CD14-positive monocyte (primary cell): ENCODE results near the gene PRORP. TPM values are rescaled to one million over a fixed set of nuclear protein-coding genes. Genes with fewer than 3 reads are reported as not detected.

ENCODE experiments used
- DNase-seq, 3 donors: peaks; one replicate each; pipeline ENCODE4 v3.0.0-alpha.2; 2011 to 2022
- H2AFZ ChIP-seq: 2 replicates; pipeline ENCODE4 v1.6.0; 2012; ENCODE audit warnings: mild to moderate bottlenecking, low read depth, low read length, inconsistent platforms; ENCODE audit not compliant: insufficient read depth, poor library complexity, severe bottlenecking
- H3K27ac ChIP-seq, 2 donors: 1 replicate in 1 of 2; 2 replicates in 1 of 2; pipeline ENCODE4 v1.5.1; 2012 to 2013; ENCODE audit warnings: low read length in 2 of 2, control low read depth in 1 of 2, inconsistent platforms in 1 of 2, low read depth in 1 of 2, mild to moderate bottlenecking in 1 of 2
- H3K27me3 ChIP-seq, 2 donors: one replicate each; pipeline versions ENCODE4 v1.6.0 to v1.6.1; 2011 to 2013; ENCODE audit warnings: low read length in 2 of 2; ENCODE audit not compliant: control insufficient read depth in 2 of 2, insufficient read depth in 2 of 2
- H3K36me3 ChIP-seq, 2 donors: replicated peaks in 1 of 2; 1 replicate in 1 of 2; 2 replicates in 1 of 2; pipeline versions ENCODE4 v1.5.1 to v1.6.1; 2012 to 2013; ENCODE audit warnings: low read length in 2 of 2, control low read depth in 1 of 2, inconsistent platforms in 1 of 2, mild to moderate bottlenecking in 1 of 2; ENCODE audit not compliant: insufficient read depth in 2 of 2, control insufficient read depth in 1 of 2
- H3K4me1 ChIP-seq, 2 donors: 1 replicate in 1 of 2; 2 replicates in 1 of 2; pipeline versions ENCODE4 v1.5.1 to v1.6.1; 2012 to 2013; ENCODE audit warnings: low read length in 2 of 2, control low read depth in 1 of 2, inconsistent platforms in 1 of 2, mild to moderate bottlenecking in 1 of 2, moderate library complexity in 1 of 2; ENCODE audit not compliant: insufficient read depth in 2 of 2, control insufficient read depth in 1 of 2
- H3K4me2 ChIP-seq: replicated peaks from 2 replicates; pipeline ENCODE3; 2012; ENCODE audit warnings: low read length, moderate library complexity, mild to moderate bottlenecking; ENCODE audit not compliant: poor library complexity, severe bottlenecking; ENCODE audit errors: extremely low read depth
- H3K4me3 ChIP-seq, 3 experiments: fragments of 200-600 bp in 1 of 3; sonication (generic) in 1 of 3; replicated peaks in 1 of 3; 1 replicate in 2 of 3; 2 replicates in 1 of 3; pipeline ENCODE4 v1.5.1; 2011 to 2013; ENCODE audit warnings: low read length in 3 of 3, mild to moderate bottlenecking in 3 of 3, control low read depth in 2 of 3, low read depth in 2 of 3, inconsistent platforms in 1 of 3, moderate library complexity in 1 of 3
- H3K79me2 ChIP-seq: 2 replicates; pipeline ENCODE4 v1.6.0; 2012; ENCODE audit warnings: mild to moderate bottlenecking, control low read depth, inconsistent platforms, low read length, moderate library complexity; ENCODE audit not compliant: insufficient read depth
- H3K9ac ChIP-seq: 2 replicates; pipeline ENCODE4 v1.6.0; 2017; ENCODE audit warnings: low read length, mild to moderate bottlenecking; ENCODE audit not compliant: insufficient read depth, poor library complexity, severe bottlenecking
- H3K9me3 ChIP-seq, 2 donors: replicated peaks in 1 of 2; 1 replicate in 1 of 2; 2 replicates in 1 of 2; pipeline versions ENCODE4 v1.5.1 to v1.6.1; 2012 to 2013; ENCODE audit warnings: low read length in 2 of 2, control low read depth in 1 of 2; ENCODE audit not compliant: control insufficient read depth in 1 of 2, insufficient read depth in 1 of 2
- H4K20me1 ChIP-seq: 2 replicates; pipeline ENCODE4 v1.6.0; 2012; ENCODE audit warnings: mild to moderate bottlenecking, low read length, control low read depth, moderate library complexity; ENCODE audit not compliant: insufficient read depth
- H3K27ac Mint-ChIP-seq, 7 donors: one replicate each; pipeline ENCODE4 v1.8.0; 2020; ENCODE audit warnings: mild to moderate bottlenecking in 7 of 7, mixed read lengths in 7 of 7, moderate library complexity in 6 of 7, inconsistent platforms in 2 of 7
- H3K27me3 Mint-ChIP-seq, 3 donors: one replicate each; pipeline ENCODE4 v1.8.0; 2021 to 2022; ENCODE audit warnings: low read depth in 3 of 3, mild to moderate bottlenecking in 3 of 3, mixed read lengths in 3 of 3, moderate library complexity in 3 of 3, inconsistent platforms in 1 of 3
- H3K36me3 Mint-ChIP-seq, 2 donors: one replicate each; pipeline ENCODE4 v1.8.0; 2020; ENCODE audit warnings: mixed read lengths in 2 of 2, inconsistent platforms in 1 of 2, mild to moderate bottlenecking in 1 of 2
- H3K4me1 Mint-ChIP-seq: one replicate; pipeline ENCODE4 v1.8.0; 2020; ENCODE audit warnings: mild to moderate bottlenecking, mixed read lengths
- H3K4me3 Mint-ChIP-seq, 2 donors: one replicate each; pipeline ENCODE4 v1.8.0; 2020; ENCODE audit warnings: mild to moderate bottlenecking in 2 of 2, mixed read lengths in 2 of 2, moderate library complexity in 1 of 2
- H3K9me3 Mint-ChIP-seq, 7 donors: one replicate each; pipeline ENCODE4 v1.8.0; 2020 to 2022; ENCODE audit warnings: mixed read lengths in 7 of 7, mild to moderate bottlenecking in 6 of 7, moderate library complexity in 6 of 7, inconsistent platforms in 2 of 7
- WGBS: methylation state at CpG from one replicate; pipeline ENCODE4 v1.1.5; 2013; ENCODE audit warnings: missing lambda C conversion rate; ENCODE audit not compliant: insufficient coverage; 5-methylcytosine and 5-hydroxymethylcytosine counted together
- intact Hi-C, 2 donors: fragments of 100-400 bp; cut with micrococcal nuclease; formaldehyde crosslinking; loops; one replicate each; pipeline versions ENCODE4 v1.15.0 to v1.15.1; 2023
- polyA plus RNA-seq, 3 donors: library from polyadenylated mRNA; depleted of rRNA in 1 of 3; unstranded in 2 of 3; stranded (reverse) in 1 of 3; fragments of 300-500 nt in 2 of 3; fragments of >200 nt in 1 of 3; fragmentation: Illumina TruSeq in 2 of 3; gene quantifications; 1 replicate in 2 of 3; 2 replicates in 1 of 3; pipeline ENCODE4 v1.2.3, GENCODE V29; 2012 to 2021
- TF ChIP-seq, protein P1 (sequence below): fragments of 200-600 bp; IDR thresholded peaks from one replicate; pipeline ENCODE4 v1.8.0; 2022; ENCODE audit warnings: antibody characterized with exemption, mild to moderate bottlenecking

The PRORP gene
- polyA plus RNA-seq, 3 donors: 10.7 to 22.2 (median 17.9) TPM

DNA sequence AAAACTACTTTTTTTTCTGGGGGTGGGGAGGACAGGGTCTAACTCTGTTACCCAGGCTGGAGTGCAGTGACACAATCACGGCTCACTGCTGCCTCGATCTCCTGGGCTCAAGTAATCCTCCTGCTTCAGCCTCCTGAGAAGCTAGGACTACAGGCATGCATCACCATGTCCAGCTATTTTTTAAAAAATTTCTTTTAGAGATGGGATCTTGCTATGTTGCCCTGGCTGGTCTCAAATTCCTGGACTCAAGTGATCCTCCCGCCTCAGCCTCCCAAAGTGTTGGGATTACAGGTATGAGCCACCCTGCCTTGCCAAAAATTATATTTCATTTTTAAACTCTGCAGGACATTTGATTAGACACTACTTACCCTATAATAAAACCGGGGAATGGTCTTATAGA is 6.1 kb upstream of the PRORP start:
- Histone ChIP-seq H3K9ac (no peak overlapping the region), H3K4me3 (no peak overlapping the region), H2AFZ (no peak overlapping the region), H3K27me3 (no peaks in the 10 kb centered on the region), H3K36me3 (peaks cover 40 to 50% of the 10 kb centered on the region in 2 donors), H3K4me1 (peaks cover 10 to 12% of the 10 kb centered on the region in 2 donors), H4K20me1 (peaks cover 54% of the 10 kb centered on the region), H3K27ac (no peak overlapping the region), H3K79me2 (peaks cover 85% of the 10 kb centered on the region), H3K9me3 (peaks cover 0 to 6% of the 10 kb centered on the region in 2 donors), H3K4me2 (no peak overlapping the region)
- Mint-ChIP-seq H3K4me3 (no peak overlapping the region), H3K27me3 (peaks cover 0 to 2% (median 0%) of the 10 kb centered on the region in 3 donors), H3K36me3 (peaks cover 51 to 75% of the 10 kb centered on the region in 2 donors), H3K9me3 (peaks cover 0 to 9% (median 4%) of the 10 kb centered on the region in 7 donors), H3K27ac (peak overlapping the region in 2 of 7 donors; percentile 20 to 46), H3K4me1 (peaks cover 34% of the 10 kb centered on the region)
- intact Hi-C loops: loop anchor here in 1 of 2 donors (10.0 kb wide), 1 partner anchor 131 kb away; the partner anchor contains the start of gene SRP54
- no peak for DNase-seq
- 100% methylated on average over 1 of the region's 4 CpGs for WGBS
- TF ChIP-seq, protein P1, sequence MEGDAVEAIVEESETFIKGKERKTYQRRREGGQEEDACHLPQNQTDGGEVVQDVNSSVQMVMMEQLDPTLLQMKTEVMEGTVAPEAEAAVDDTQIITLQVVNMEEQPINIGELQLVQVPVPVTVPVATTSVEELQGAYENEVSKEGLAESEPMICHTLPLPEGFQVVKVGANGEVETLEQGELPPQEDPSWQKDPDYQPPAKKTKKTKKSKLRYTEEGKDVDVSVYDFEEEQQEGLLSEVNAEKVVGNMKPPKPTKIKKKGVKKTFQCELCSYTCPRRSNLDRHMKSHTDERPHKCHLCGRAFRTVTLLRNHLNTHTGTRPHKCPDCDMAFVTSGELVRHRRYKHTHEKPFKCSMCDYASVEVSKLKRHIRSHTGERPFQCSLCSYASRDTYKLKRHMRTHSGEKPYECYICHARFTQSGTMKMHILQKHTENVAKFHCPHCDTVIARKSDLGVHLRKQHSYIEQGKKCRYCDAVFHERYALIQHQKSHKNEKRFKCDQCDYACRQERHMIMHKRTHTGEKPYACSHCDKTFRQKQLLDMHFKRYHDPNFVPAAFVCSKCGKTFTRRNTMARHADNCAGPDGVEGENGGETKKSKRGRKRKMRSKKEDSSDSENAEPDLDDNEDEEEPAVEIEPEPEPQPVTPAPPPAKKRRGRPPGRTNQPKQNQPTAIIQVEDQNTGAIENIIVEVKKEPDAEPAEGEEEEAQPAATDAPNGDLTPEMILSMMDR: no peak

DNA sequence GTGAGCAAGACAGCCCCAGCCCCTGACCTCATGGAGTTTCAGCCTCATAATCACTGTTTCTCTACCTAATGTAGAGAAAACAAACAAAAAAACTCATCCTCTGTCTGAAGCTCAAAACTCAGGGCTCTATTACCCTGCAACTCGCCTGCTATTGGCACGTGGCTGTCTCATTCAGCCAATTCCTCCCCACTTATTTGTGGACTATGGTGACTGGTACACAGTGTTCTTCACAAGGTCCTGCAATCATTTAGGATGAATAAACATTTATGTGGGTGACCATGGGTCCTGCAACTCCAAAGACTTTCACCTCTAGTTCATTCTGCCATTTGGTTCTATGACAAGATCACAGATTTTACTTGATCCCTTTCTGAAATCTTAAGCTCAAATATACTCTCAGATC is 5.2 kb upstream of the PRORP start:
- Mint-ChIP-seq H3K4me3 (no peak overlapping the region), H3K27ac (peak overlapping the region in 3 of 7 donors; percentile 4 to 19 (median 17)), H3K36me3 (peaks cover 42 to 66% of the 10 kb centered on the region in 2 donors), H3K9me3 (peaks cover 0 to 9% (median 2%) of the 10 kb centered on the region in 7 donors), H3K27me3 (peaks cover 0 to 2% (median 0%) of the 10 kb centered on the region in 3 donors), H3K4me1 (peaks cover 35% of the 10 kb centered on the region)
- peaks cover 86% of the 10 kb centered on the region for H3K79me2 ChIP-seq
- H3K9me3 ChIP-seq: peaks cover 0 to 1% of the 10 kb centered on the region in 2 donors
- no CpG with 5 or more reads among the region's 2 CpGs for WGBS
- no peaks in the 10 kb centered on the region for H3K27me3 ChIP-seq
- TF ChIP-seq, protein P1: no peak
- H3K36me3 ChIP-seq: peaks cover 31 to 42% of the 10 kb centered on the region in 2 donors
- H4K20me1 ChIP-seq: peaks cover 47% of the 10 kb centered on the region
- H3K4me3 ChIP-seq: no peak overlapping the region
- no peak overlapping the region for H3K4me2 ChIP-seq
- intact Hi-C loops: loop anchor here in 1 of 2 donors (10.0 kb wide), 1 partner anchor 132 kb away; the partner anchor contains the start of gene SRP54
- peaks cover 11 to 12% of the 10 kb centered on the region in 2 donors for H3K4me1 ChIP-seq
- H3K9ac ChIP-seq: no peak overlapping the region
- no peak for DNase-seq
- H2AFZ ChIP-seq: no peak overlapping the region
- peak overlapping the region in 1 of 2 donors; percentile 57 for H3K27ac ChIP-seq
